HG03469 (cell line): ENCODE results near the gene LRP1.

ENCODE experiments used
- ATAC-seq: cut with Tn5 transposase; IDR thresholded peaks from one replicate; pipeline ENCODE4 v1.9.1; 2021; ENCODE audit warnings: mild to moderate bottlenecking, moderate library complexity, moderate number of reproducible peaks; ENCODE audit not compliant: unreplicated experiment

LRP1 gene

DNA sequence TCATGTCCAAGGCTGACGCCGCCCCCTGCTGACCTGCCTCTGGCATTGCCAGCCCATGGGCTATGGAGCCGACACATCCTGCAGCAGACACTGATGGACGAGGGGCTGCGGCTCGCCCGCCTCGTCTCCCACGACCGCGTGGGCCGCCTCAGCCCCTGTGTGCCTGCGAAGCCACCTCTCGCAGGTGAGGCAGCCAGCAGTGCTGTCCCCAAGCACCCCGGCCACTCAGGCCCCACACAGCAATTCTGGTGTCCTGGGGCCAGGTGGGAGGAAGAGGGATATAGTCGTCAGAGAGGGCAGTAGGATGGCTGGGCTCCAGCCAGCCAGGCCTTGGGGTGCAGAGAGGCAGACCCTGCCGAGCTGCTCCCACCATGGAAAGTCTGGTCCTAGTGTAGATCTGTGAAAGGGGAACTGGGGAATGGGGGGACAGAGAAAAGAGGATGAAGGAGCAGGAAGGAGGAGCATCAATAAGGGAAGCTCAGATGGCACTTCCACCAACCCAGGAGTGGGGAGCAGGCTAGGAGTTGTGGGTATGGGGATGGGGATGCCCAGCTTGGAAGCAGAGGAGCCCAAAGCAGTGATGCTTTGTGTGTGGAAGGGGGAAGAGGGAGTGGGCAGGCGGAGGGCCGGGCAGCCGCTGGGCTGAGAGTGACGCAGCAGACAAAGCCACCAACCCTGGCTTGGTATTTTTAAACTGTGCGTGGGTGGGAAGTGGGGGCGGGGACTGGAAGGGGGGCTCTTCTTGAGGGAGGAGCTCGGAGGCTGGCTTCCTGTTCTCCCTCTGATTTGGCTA is 34.7 kb upstream of the LRP1 start:
- ATAC-seq: no peak

DNA sequence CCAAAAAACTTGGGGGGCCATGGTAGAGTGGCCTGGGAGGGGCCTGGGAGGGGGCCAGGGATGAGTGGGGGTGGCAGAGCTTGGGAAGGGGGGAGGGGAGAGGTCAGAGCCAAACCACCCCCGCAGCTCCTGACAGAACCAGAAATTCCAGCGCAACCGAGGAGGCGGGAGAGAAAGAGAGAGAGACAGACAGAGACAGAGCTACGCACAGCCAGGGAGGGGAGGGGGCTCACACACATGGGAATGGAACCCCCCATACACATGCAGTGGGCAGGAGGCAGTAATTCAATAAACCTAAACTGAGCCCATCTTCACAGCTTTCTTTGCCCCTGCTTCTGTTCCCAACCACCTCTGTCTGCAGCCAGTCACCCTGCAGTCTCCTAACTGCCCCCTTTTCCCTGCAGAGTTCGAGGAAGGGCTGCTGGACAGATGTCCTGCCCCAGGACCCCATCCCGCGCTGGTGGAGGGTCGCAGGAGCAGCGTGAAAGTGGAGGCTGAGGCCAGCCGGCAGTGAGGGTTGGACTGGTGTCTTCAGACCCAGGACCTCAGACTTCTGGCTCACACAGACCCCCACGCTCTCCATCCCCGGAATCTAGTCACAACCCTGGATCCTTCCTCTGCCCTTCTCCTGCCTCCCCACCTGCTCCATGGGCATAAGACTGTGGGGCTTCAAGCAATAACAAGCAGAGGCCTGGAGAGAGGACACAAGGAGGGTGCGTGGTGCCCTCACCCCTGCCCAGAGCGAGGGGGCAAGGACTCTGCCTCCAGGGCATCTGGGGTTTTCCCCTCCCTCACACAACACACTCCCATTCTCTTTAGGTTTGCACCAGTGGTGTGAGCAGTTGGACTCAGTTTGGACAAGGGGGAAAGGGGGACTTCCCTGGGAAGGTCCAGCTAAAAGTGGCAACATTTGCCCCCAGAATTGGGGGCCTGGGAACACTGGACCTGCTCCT is 33.8 kb upstream of the LRP1 start:
- no peak for ATAC-seq

DNA sequence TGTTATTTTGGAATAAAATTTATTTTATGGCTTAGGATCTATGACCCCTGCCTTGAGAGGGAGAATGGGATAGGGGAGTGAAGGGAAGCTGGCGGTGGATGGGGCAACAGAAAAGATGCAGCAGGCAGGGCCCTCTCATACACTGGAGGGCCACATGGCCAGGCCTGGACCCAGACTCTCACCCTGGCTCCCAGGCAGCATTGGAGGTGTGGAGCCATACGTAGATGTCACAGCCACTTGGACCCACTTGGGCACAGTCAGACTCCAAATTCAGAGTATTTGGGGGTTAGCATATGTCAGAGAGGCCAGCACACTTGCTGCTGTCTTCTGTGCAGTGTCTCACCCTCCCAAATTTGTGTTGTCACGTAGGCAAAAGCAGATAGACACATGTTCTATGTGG is 32.8 kb upstream of the LRP1 start:
- no peak for ATAC-seq

DNA sequence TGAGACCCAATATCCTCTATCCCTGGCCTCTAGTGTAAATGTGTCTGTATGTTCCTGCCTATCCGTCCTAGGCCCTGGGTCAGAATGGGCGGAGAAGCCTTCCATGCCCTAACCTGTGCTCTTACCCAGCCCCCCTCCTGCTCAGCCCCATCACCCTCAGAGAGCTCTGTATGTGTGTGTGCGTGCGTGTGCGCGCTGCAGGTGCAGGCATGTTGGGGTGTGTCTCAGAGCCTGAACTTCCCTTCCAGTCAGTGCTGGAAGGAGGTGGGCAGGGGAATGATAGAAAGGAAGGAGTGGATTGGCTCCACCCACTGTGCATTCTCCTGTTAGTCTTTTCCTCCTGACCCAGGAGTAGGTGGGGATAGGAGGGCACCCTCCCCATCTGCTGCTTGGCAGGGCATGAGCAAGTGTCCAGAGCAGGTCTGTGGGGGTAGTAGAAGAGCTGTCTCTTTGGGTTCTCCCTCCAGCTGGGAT is 32.1 kb upstream of the LRP1 start:
- no peak for ATAC-seq

DNA sequence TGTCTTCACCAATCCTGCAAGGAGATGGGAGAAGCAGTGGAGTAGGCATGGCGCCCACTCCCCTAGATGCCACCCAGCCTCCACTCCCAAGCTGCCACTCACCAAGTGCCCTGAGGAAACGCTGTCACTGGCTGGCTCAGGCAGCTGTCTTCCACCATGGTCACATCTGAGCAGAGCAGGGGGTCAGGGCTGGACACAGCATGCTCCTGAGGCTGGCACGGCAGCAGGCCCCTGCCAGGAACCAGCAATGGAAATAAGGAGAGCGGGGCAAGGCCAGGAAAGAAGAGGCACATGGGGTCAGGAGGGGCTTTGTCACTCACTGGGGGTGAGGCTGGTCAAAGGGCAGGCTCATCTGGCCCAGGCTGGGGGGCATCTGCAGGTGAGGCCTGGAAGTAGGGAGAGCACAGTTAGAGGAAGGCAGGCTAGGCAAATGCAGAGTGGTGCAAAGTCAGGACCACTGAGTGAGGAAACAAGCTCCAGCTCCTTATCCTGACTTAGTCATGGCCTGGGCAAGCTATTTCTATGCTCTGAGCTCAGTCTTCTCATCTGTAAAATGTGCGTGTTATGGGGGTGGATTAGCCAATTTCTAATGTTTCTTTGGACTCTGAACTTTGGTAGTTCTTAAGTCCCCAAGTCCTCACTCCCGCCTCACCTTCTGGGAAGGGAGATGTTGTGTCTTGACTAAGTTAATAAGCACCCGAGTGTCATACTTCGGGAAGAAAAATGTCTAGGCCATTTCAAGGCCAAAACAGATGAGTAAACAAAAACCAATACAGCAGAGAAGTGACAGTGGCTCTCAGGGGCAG is 31.3 kb upstream of the LRP1 start:
- no peak for ATAC-seq

DNA sequence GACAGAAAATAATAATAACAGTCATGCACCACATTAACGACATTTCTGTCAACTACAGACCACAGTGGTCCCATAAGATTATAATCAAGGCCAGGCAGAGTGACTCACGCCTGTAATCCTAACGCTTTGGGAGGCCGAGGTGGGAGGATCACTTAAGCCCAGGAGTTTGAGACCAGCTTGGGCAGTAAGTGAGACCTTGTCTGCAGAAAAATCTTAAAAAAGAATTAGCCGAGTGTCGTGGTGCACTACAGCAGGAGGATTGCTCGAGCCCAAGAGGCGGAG is 30.8 kb upstream of the LRP1 start:
- no peak for ATAC-seq

DNA sequence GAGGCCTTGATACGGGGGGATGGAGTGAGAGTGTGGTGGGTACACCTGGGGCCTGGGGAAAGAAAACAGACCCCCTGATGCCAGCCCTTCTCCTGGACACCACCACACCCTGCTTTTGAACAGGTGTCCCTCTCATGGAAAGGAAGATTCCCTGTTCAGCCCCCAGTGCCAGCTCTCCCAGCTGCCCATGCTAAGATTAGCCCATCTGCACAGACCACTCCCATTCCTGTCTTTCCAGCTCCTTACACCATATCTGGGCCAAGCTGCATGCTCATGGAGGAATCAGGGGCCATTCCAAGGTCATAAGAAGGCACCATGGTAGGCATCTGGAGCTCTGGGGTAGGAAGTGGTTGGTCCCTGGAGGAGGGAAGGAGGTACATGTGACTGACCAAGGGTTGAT is 29.7 kb upstream of the LRP1 start:
- no peak for ATAC-seq

DNA sequence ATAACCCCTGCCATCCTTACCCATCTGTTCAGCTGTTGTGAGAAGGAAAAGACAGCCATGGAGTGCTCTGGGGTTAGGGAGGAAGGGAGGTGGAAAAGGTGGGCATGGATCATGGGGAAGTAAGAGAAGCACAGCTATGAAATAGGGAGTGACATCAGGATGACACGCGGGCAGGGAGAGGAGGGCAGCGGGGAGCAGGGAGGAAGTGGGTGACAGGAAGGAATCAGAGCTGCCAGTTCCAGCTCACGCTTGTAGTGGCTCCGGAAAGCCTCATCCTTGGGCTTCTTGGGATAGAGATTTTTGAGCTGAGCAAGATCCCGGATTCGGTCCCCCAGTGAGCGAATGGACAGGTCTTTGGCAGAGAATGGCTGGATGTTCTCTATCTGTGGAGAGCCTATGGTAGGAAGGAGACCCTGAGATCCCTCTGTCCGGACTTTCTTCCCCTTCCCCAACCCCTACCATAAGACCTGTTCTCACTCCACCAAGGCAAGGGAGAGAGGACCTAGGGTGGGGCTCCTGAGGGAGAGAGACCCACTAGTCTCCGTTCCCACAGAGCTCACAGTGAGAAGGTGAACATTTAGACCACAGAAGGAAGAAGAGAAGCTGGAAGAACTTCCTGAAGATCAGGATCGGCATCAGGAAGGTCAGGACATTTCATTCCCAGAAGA is 29.1 kb upstream of the LRP1 start:
- ATAC-seq: no peak

DNA sequence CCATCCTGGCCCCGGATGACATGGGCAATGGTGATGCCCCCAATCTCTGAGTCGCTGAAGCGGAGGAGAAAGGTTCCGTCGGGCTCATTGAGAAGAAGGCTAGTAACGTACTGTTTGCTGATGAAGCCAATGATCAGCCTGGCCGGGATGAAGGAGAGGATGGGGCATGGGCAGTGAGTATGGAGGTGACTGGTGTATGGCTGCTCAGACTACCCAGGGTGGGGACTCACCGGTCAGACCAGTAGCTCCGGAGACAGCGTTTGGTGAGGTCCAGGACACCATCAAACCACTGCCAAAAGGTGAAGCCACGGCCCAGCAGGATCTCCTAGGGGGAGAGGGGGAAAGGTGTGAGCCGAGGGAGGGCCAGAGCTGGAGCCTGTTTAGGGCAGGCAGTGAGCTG is 28.5 kb upstream of the LRP1 start:
- ATAC-seq: no peak

DNA sequence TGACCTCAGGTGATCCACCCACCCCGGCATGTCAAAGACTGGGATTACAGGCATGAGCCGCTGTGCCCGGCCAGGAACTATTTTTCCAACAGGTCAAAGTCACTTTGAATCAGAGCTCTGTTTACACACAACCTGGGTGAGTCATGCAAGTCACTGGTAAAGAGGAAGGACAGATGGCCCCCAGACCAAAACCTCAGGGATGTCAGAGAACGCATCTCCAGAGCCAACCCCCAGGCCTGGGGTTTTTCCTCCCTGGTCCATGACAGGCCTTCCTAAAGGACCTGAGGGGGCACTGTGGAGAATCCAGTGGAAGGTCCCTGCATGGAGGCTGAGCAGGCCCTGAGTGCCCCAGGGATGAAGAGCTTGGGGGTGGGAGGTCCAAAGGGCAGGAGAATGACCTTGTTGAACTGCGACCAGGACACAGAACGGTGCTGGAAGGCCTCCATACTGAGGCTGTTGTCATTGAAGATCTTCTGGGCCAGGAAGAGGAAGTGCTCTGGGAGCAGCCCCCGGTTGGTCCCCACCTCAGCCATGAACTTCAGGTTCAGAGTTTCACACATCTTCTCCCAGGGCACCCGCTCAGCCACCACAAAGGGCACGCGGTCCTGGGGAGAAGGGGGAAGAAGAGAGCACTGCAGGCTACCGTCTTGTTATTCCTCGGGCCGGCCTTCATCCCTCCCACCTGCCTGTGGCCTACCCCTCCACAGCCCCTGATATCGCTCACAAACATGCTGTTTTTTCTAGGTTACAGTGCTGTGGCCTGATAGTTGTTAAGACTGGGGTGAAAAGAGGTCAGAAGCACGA is 26.2 kb upstream of the LRP1 start:
- ATAC-seq: no peak

DNA sequence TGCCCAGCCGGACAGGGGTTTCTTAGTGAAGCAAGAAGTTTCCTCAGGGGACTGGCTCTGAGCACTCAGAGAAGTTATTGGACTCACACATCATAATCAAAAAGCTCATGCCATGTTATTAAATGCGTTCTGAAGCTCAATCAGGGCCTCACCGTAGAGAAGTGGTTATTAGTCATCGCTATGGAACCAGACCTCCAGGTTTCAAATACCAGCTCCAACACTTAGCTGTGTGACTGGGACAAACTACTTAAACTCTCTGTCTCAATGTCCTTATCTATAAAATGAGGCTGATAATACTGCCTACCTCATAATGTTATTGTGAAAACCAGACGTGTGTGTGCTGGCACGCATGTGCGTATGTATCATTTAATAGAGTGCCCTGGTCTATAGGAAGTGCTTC is 24.4 kb upstream of the LRP1 start:
- no peak for ATAC-seq

DNA sequence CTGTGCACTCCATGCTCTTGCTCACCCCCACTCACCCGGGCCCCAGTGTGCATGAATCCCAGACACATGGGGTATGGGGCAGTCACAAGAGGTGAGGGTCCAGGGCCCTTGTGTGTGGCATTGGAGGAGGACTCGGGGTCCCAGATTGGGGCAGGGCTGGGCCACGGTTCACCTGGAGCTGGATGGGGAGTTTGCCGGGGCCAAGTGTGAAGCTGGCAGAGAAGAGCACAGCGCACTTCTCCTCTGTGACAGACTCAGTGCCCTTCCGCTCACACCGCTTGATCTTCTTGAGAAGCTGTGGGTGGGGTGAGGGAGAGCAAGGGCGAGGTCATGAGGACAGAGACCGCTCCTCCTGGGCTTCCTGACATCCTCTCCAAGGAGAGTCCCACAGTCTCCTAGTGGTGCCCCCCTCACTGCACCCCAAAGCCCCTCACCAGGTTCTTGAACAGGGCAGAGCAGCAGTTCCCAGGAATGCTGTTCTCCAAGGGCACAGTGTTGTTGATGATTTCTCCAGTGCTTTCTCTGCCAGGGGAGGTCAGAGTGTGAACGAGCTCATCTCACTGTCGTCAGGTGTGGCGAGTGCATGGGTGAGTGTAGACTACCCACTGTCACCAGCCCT is 23.9 kb upstream of the LRP1 start:
- ATAC-seq: no peak

DNA sequence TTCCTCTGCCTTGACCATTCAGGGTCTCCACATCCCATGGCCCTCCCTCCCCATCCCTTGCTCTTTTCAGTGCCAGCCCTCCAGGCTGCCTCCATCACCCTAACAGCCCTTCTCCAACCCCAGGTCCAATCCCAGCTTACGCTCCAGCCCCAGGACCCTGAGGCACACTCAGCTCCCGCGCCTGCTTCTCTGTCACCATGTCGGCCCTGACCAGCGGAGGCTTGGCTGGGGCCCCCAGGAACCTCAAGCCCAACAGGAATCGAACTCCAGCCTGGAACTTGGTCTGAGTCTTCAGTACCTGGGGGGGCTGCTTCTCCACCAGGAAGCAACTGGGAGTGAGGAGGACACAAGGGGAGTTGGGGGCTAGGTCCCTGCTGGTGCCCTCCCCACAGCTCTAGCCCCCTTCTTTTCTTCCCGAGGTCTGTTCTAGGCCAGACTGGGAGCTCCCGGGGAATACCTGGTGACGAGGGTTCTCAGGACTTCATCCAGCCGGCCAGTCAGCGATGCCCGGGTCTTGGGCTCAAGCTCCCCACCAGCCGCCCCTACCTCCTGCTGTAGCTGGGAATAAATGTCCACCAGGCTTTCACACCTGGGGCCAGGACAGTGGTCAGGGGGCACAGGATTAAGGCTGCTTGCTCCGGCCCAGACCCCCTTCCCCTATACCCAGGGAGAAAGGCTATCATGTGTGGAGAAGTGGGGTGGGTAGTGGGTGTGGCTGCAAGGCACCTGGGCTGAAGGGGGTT is 23.1 kb upstream of the LRP1 start:
- ATAC-seq: no peak

DNA sequence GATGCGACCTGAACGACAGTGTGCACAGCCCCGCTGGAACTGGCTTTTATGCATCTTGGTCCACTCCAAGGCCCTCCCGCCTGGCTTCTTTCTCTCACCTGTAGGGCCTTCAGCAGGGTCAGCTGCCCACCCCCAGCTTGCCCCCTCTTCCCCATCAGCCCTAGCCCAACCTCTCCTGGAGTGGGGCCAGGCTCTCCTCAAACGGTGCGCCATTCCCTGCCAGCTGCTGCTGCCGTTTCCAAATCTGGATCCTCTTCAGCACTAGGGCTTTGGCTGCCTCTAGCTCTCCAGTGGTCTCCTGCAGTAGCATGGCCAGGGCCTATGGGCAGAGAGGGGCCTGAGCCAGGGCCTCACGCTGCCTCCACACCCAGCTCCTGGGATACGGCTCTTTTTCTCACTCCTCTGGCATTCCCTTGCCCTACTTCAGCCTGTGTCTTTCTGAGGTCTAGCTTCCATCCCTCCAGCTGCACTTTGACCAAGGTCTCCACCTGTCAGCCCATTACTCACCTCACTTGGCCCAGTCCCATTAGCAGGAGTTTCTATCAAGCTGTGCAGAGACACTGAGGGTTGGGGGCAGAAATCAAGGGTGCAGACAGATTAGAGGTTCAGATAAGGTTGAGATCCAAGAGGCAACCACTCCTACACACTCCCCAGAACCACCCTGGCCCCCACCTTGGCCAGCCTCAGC is 22.1 kb upstream of the LRP1 start:
- no peak for ATAC-seq

DNA sequence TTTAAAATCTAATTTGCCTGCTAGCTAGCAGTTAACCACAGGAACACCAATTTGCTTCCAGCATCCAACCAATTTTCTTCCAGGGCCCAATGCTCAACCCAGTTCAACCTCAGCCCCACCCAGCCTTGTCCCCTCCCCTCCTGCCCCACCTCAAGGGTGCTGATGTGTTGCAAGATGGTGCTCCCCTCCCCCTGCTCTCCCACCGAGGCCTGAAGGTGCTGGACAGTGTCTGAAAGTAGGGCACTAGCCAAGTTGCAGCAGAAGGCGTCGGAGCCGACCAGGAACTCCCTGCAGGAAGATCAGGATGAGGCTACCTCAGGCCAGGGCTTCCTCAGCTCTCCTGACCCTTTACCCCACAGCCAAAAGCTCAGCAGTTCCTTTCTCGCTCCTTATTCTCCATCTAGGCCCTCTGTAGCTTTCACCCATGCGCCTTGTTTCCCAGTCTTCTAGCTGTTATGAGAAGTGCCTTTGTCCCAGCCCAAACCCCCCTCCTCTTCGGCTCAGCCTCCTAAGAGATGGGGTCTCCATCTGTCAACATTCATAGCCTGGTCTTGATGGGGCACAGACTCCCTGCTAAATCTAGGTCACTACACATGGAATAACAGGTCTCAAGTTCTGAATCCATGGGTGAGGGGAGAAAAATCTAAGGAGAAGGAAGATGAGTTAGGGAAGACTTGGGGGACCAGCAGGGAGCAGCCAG is 20.7 kb upstream of the LRP1 start:
- no peak for ATAC-seq

DNA sequence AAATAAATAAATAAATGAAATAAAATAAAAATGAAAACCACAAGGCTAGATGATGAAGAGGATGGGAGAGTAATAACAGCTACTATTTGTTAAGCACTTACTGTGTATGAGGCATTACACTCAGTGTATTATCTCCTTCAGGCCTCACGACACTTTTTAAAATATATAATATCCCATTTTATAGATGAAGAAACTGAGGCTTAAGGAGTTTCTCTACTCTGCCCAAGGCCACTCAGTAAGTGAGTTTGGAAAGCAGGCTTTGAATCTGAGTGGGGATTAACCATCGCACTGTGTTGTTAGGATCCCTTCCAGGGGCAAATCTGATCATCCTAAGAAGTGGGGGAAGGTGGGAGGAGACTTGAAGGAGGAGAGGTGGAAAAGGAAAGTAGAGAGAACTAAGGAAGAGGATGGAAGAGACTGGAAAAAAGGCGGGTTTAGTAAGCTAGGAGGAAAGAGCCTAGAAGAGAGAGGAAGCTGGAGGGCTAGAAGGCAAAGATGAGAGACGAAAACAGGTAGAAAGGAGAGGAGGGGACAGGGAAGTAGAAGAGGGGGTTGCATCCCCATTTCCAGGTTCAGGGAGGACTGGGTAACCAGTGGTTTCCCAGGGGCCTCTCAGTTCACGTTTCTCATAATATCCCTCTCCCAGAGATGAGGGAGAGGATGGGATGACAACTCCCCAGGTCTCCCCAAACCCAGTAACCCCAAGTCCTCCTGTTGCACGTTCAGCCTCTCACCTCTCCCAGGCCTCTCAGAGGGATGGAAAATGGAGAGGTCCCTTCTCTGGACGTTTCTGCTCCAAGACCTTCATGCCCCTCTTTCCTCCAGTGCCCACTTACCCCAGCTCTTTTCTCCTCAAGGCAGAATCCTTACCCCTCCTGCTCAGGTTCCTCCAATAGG is 18.8 kb upstream of the LRP1 start:
- no peak for ATAC-seq
